Ovary (tissue), 9 donors: Measurements from ENCODE around the gene SEMA5A. TPM values are rescaled to one million over a fixed set of nuclear protein-coding genes. Genes with fewer than 3 reads are reported as not detected.

Experiments used
- DNase-seq, 5 donors: peaks; one replicate each; pipeline ENCODE4 v3.0.0-alpha.2; 2019 to 2020
- H3K27ac ChIP-seq, 2 donors: fragments of 200-600 bp; one replicate each; pipeline versions ENCODE4 v1.5.1 to v1.8.0; 2019 to 2022
- H3K27me3 ChIP-seq: fragments of 200-600 bp; one replicate; pipeline ENCODE4 v1.8.0; 2022
- H3K36me3 ChIP-seq: fragments of 200-600 bp; sonication (generic); one replicate; pipeline ENCODE4 v1.5.1; 2019
- H3K4me1 ChIP-seq: one replicate; pipeline ENCODE4 v1.8.1; 2013; ENCODE audit warnings: mild to moderate bottlenecking, moderate library complexity; ENCODE audit not compliant: insufficient read depth
- H3K4me3 ChIP-seq: fragments of 200-600 bp; sonication (generic); one replicate; pipeline ENCODE4 v1.5.1; 2017
- H3K9me3 ChIP-seq, 2 donors: fragments of 200-600 bp in 1 of 2; sonication (generic) in 1 of 2; one replicate each; pipeline versions ENCODE4 v1.5.1 to v1.8.1; 2013 to 2019; ENCODE audit warnings: mild to moderate bottlenecking in 1 of 2, moderate library complexity in 1 of 2
- CTCF ChIP-seq, 3 donors: fragments of 450-650 bp in 2 of 3; fragments of 200-600 bp in 1 of 3; IDR thresholded peaks; one replicate each; pipeline versions ENCODE4 v1.5.1 to v1.8.0; 2016 to 2022; ENCODE audit warnings: antibody characterized with exemption in 3 of 3, mild to moderate bottlenecking in 1 of 3
- EP300 ChIP-seq: sonication (generic); formaldehyde crosslinking; IDR thresholded peaks from one replicate; pipeline ENCODE4 v1.6.1; 2017; ENCODE audit warnings: antibody characterized with exemption
- POLR2A ChIP-seq: fragments of 450-650 bp; IDR thresholded peaks from one replicate; pipeline ENCODE4 v1.6.1; 2017; ENCODE audit warnings: antibody characterized with exemption, mild to moderate bottlenecking, moderate library complexity
- WGBS, 3 donors: extraction: QIAGEN DNeasy Blood & Tissue Kit in 1 of 3; methylation state at CpG; one replicate each; pipeline versions ENCODE4 v1.1.5 to v1.1.7; 2013 to 2017; 5-methylcytosine and 5-hydroxymethylcytosine counted together
- intact Hi-C, 4 donors: fragments of 100-400 bp; cut with DNase I; formaldehyde crosslinking; loops; one replicate each; pipeline versions ENCODE4 v1.11.0 to v1.15.1; 2022 to 2023
- polyA plus RNA-seq, 2 donors: library from polyadenylated mRNA; stranded (reverse); fragments of 200-250 nt in 1 of 2; fragments of 350-450 nt in 1 of 2; fragmentation: Illumina TruSeq in 1 of 2; extraction: RNeasy Lipid Tissue Mini Kit (QIAGEN cat#74804) in 1 of 2; gene quantifications; one replicate each; pipeline ENCODE4 v1.2.3, GENCODE V29; 2013 to 2014
- total RNA-seq, 7 donors: library from RNA; depleted of rRNA in 2 of 7; stranded (reverse); fragments of >200 nt in 2 of 7; fragmentation: NEBNext Ultra II Directional in 3 of 7; extraction: Animal tissue kit (Norgen Biotek cat#: 25700) in 3 of 7; gene quantifications; one replicate each; pipeline versions ENCODE4 v1.1.0 to v1.2.4, GENCODE V29; 2016 to 2023
- donor health status: DM: no; HTN: no; CAD: no; lungs with moderate emphysema.
- donor health status: DM: no; HTN: no; CAD: no.
- donor health status: Bipolar disorder and iron deficiency.
- donor health status: DM: yes; HTN: yes; CAD: no.
- donor health status: DM: no; HTN: no; CAD: no.
- donor health status: DM: yes; HTN: yes; CAD: no.

SEMA5A gene
- total and polyA plus RNA-seq, 9 donors: 2.0 to 6.6 (median 4.3) TPM

- no peaks in the 10 kb centered on the region for H3K9me3 ChIP-seq
- H3K36me3 ChIP-seq: no peaks in the 10 kb centered on the region
- TF ChIP-seq EP300 (no peak), POLR2A (no peak), CTCF (IDR thresholded peaks at IDR 0.05) (no peak)
- no peaks in the 10 kb centered on the region for H3K4me1 ChIP-seq
- H3K27me3 ChIP-seq: no peaks in the 10 kb centered on the region
- no peak overlapping the region for H3K4me3 ChIP-seq
- 67 to 71% (median 68%) methylated on average over 3 of the region's 3 CpGs for WGBS, 3 donors
- H3K27ac ChIP-seq: no peak overlapping the region
- no peak for DNase-seq
- intact Hi-C loops: no loop called here
Observed at GRCh38 chr5:9316041-9316440, 229.8 kb downstream of the SEMA5A start.

GRCh38 chr5:9314558-9314957 lies 231.3 kb downstream of the SEMA5A start:
- H3K9me3 ChIP-seq: no peaks in the 10 kb centered on the region
- TF ChIP-seq EP300 (no peak), POLR2A (no peak), CTCF (IDR thresholded peaks at IDR 0.05) (no peak)
- no peaks in the 10 kb centered on the region for H3K36me3 ChIP-seq
- no peaks in the 10 kb centered on the region for H3K4me1 ChIP-seq
- no peak overlapping the region for H3K27ac ChIP-seq
- no peak for DNase-seq
- intact Hi-C loops: no loop called here
- no peak overlapping the region for H3K4me3 ChIP-seq
- no peaks in the 10 kb centered on the region for H3K27me3 ChIP-seq
- WGBS, 3 donors: 82 to 85% (median 84%) methylated on average over 6 of the region's 6 CpGs

GRCh38 chr5:9313751-9314150 lies 232.1 kb downstream of the SEMA5A start:
- intact Hi-C loops: no loop called here
- Histone ChIP-seq H3K4me3 (no peak overlapping the region), H3K4me1 (no peaks in the 10 kb centered on the region), H3K27ac (no peak overlapping the region), H3K36me3 (no peaks in the 10 kb centered on the region), H3K9me3 (no peaks in the 10 kb centered on the region), H3K27me3 (no peaks in the 10 kb centered on the region)
- no peak for DNase-seq
- TF ChIP-seq POLR2A (no peak), CTCF (IDR thresholded peaks at IDR 0.05) (no peak), EP300 (no peak)

GRCh38 chr5:9307150-9307549 lies 238.7 kb downstream of the SEMA5A start:
- H3K36me3 ChIP-seq: no peaks in the 10 kb centered on the region
- H3K27me3 ChIP-seq: no peaks in the 10 kb centered on the region
- no peaks in the 10 kb centered on the region for H3K4me1 ChIP-seq
- H3K9me3 ChIP-seq: no peaks in the 10 kb centered on the region
- intact Hi-C loops: no loop called here
- H3K27ac ChIP-seq: no peak overlapping the region
- DNase-seq: no peak
- TF ChIP-seq POLR2A: no peak
- TF ChIP-seq EP300: no peak
- TF ChIP-seq CTCF (IDR thresholded peaks at IDR 0.05): no peak
- no peak overlapping the region for H3K4me3 ChIP-seq

- intact Hi-C loops: no loop called here
Observed at GRCh38 chr5:9302218-9302617, 243.7 kb downstream of the SEMA5A start.

More at GRCh38 chr5:9302218-9302617, 243.7 kb downstream of the SEMA5A start:
- Histone ChIP-seq H3K4me1 (no peaks in the 10 kb centered on the region), H3K9me3 (no peaks in the 10 kb centered on the region), H3K4me3 (no peak overlapping the region), H3K27ac (no peak overlapping the region), H3K27me3 (no peaks in the 10 kb centered on the region), H3K36me3 (no peaks in the 10 kb centered on the region)
- TF ChIP-seq CTCF (IDR thresholded peaks at IDR 0.05) (no peak), POLR2A (no peak), EP300 (no peak)
- WGBS, 3 donors: 85 to 88% (median 87%) methylated on average over 2 of the region's 2 CpGs
- DNase-seq: no peak
